ENCODE measurements around the gene MAP2K7.
"Not testable (repeated sequence)": the region's sequence is repeated elsewhere in the genome, so short reads cannot be mapped to it uniquely, and the experiment has no call there.

MAP2K7 gene

GRCh38 chr19:7908742-7909461, 5.2 kb downstream of the MAP2K7 start:
- DNase-seq: no peak

DNA sequence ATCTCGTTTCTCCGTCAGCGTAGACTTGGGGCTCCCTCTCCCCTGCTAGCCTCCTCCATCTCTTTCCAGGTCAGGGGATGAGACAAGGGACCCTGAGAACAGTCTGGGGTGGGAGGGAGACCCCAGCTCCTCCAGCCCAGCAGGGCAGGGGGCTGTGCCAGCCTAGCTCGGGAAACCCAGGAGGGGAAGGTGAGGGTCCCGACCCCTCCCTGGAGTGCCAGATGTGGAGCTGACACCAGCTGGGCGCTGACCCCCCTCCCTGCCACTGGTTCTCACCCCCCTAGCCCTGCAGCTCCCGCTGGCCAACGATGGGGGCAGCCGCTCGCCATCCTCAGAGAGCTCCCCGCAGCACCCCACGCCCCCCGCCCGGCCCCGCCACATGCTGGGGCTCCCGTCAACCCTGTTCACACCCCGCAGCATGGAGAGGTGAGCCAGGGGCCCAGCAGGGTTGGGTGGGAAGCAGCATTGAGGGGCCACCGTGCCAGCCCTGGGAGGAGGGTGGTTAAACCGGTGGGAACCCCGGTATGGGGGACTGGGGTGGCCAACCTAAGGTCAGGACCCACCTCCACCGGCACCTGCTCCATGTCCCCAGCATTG, 5.9 kb downstream of the MAP2K7 start:
- no peak for DNase-seq

- DNase-seq: no peak
Measured at GRCh38 chr19:7910321-7911161, 6.9 kb downstream of the MAP2K7 start.

DNA sequence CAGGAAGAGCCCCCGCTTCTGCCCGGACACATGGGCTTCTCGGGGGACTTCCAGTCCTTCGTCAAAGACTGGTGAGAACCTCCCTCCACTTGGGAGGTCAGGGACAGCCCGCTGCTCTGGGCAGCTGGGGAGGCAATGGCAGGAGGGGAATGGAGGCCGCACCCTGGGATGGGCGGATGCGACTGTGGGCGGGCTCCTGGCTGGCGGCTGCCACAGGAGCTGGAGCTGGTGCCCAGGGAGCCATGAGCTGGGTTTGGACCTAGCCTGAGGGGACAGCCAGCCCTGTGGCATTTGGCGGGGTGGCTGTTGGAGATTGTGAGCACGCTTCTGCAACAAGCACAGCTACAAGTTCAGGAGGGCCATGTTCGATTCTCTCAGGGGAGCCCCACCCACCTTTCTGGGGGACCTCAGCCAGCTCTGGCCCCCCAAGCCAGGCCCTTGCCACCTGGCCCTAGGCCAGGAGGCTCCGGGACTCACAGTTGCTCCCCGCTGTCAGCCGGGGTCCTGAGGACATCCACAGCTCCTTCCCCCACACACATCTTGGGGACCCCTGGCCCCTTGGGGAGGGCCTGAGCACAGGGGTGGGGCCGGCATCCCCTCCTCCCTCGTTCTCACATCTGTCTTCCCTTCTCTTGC, 7.9 kb downstream of the MAP2K7 start:
- no peak for DNase-seq

DNA sequence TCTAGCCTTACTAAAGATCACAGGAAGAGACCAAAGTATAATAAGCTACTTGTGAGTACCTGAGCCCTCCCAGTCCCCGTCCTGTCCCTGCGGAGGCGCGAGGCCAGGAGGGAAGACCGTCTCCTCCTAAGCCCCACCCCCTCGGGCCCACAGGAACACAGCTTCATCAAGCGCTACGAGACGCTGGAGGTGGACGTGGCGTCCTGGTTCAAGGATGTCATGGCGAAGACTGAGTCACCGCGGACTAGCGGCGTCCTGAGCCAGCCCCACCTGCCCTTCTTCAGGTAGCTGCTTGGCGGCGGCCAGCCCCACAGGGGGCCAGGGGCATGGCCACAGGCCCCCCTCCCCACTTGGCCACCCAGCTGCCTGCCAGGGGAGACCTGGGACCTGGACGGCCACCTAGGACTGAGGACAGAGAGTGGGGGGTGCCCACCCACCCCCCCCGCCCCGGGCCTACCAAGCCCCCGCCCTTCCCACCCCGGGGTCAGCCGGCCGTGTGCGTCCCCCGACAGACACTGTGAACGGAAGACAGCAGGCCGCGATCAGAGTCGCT, 8.5 kb downstream of the MAP2K7 start:
- DNase-seq: no peak

DNA sequence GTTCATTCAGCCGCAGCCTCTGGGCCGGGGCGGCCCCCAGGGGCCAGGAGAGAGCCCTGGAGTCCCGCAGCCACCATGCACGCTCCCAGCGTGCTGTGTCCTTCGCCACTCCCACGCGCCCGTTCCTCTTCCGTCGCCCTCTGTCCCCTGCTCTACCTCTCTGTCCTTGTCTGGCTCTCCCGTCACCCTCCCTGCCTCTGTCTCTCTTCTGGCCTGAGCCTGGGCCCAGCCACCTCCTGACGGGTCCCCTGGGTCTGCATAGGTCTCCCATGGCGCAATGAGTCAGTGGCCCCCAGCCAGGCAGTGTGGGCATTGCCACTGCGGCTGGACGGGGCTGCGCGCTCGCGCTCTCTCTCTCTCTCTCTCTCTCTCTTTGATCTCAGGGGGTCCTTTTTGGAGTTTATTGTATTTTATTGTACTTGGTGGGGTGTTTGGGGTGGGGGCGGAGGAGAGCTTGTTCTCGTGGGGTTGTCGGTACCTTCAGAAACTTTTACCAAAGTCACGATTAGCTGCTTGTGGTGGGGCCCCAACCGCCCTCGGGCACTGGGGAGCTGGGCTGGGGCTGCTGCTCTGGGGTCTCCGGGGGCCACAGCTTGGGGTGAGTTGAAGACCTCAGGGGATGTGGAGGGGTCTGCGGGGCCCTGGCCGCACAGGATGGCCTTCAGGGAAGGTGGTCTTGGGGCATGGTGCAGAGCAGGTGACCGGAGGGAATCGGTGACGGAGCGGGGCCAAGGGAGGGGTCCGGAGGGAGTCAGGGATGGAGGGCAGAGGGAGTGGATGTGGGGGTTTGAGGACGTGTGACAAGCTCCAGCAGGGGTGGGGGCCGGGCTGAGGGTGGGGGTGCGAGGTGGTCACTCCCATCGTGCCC, 9.3 kb downstream of the MAP2K7 start:
- DNase-seq: no peak

DNA sequence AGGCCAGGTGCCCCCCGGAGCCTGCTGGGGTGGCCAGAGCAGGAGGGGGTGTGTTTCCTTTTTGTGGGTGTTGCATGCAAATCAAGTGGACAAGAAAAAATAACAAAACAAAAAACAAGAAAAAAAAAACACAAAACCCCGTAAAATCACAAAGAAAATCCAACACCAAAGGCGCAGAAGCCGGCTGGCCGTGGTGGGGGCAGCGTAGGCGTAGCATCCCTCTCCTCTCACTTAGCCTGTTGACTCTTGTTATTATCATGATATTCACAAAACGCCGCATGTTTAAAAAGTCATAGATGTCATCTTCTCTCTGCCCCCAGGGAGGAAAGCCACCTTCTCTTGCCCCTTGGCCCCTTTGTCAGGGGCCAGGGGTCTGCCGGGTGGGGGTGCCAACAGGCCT, 10.0 kb downstream of the MAP2K7 start:
- no peak for DNase-seq

DNA sequence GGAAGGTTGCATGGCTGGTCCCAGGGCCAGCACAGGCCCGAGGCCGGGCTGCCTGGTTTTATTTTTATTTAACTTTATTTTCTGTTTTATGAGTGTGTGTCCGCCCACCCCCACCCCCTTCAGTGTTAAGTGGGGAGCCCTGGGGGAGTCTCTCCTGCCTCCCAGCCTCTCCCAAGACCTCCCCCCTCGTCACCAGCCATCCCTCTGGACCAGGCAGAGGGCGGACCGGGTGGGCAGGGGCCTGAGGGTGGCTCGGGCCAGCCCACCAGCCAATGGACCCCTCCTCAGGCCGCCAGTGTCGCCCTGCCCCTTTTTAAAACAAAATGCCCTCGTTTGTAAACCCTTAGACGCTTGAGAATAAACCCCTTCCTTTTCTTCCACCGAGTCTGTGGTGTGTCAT, 10.4 kb downstream of the MAP2K7 start:
- DNase-seq: no peak

- DNase-seq: no peak
Measured at GRCh38 chr19:7914598-7915045, 10.9 kb downstream of the MAP2K7 start, which contains the start of gene TGFBR3L. Gene TGFBR3L (plus strand): TSS chr19:7914830.

GRCh38 chr19:7915250-7916102, 11.8 kb downstream of the MAP2K7 start:
- DNase-seq: no peak

DNA sequence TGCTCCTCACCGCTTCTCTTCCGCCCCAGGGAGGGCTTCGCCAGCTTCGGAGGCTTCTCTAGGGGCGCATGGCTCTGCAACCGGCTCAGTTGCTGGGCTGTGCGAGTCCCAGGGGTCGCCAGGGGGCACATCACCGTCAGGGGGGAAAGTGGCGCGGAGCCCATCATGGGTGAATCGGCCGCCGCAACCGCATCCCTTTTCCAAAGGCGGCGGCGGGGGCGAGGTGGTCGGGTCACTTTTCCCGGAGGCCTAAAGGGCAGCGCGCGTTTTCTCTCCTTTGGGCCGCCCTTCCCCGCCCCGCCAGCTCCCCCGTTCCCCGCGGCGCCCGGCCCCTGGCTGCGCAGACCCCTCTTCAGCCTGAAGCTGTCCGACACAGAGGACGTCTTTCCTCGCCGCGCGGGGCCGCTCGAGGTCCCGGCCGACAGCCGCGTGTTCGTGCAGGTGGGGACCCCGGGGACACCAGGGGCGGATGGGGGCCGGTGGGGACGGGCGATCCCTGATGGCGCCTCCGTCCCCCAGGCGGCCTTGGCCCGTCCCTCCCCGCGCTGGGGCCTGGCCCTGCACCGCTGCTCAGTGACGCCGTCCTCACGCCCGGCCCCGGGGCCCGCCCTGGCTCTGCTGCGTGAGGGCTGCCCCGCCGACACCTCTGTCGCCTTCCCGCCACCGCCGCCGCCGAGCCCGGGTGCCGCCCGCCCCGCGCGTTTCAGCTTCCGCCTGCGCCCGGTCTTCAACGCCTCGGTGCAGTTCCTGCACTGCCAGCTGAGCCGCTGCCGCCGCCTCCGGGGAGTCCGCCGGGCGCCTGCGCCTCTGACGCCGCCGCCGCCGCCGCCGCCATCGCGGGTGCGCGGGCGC, 12.7 kb downstream of the MAP2K7 start:
- DNase-seq: peak; percentile 39 to 56

- DNase-seq: no peak
Measured at GRCh38 chr19:7916955-7917266, 13.2 kb downstream of the MAP2K7 start.

DNA sequence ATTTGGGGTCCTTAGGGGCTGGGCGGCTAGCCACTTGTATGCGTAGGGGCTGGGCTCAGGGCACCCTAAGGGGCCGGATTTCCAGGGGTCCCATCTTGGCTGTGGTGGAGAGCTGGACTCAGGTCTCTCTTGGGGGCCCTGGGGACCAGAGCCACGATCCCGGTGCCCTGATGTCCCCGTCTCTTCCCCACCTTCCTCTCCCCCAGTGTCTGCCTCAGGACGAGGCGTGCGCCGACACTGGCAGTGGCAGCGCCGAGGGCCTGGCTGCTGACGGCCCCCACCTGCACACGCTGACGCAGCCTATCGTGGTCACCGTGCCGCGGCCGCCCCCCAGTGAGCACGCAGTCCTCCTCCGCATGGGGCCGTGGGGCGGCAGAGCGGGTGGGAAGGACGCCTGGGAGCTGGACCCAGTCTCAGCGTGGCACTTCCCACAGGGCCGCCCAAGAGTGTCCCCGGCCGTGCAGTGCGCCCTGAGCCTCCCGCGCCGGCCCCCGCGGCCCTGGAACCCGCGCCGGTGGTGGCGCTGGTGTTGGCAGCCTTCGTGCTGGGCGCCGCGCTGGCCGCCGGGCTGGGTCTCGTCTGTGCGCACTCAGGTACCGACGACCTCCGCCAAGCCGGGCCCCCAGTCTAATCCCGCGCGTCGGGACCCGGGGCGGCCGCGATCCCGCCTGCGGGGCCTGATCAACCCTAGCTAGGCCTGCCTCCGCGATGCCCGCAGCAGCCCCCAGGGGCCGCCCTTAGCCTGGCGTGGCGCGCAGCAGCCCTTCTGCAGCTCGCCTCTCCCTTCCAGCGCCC, 13.8 kb downstream of the MAP2K7 start:
- peak; percentile 53 to 61 for DNase-seq

DNA sequence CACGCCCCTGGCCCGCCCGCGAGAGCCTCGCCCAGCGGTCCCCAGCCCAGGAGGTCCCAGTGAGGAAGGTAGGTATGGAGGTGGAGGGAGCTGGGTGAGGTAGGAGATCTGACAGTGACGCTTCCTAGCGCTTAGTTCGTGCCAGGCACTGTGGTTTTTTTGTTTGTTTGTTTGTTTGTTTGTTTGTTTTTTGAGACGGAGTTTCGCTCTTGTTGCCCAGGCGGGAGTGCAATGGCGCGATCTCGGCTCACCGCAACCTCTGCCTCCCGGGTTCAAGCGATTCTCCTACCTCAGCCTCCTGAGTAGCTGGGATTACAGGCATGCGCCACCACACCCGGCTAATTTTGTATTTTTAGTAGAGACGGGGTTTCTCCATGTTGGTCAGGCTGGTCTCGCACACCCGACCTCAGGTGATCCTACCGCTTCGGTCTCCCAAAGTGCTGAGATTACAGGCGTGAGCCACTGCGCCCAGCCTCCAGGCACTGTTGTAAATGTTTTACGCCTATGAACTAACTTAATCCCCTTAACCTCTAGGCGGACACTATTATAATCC, 14.5 kb downstream of the MAP2K7 start:
- not testable (repeated sequence) for DNase-seq

DNA sequence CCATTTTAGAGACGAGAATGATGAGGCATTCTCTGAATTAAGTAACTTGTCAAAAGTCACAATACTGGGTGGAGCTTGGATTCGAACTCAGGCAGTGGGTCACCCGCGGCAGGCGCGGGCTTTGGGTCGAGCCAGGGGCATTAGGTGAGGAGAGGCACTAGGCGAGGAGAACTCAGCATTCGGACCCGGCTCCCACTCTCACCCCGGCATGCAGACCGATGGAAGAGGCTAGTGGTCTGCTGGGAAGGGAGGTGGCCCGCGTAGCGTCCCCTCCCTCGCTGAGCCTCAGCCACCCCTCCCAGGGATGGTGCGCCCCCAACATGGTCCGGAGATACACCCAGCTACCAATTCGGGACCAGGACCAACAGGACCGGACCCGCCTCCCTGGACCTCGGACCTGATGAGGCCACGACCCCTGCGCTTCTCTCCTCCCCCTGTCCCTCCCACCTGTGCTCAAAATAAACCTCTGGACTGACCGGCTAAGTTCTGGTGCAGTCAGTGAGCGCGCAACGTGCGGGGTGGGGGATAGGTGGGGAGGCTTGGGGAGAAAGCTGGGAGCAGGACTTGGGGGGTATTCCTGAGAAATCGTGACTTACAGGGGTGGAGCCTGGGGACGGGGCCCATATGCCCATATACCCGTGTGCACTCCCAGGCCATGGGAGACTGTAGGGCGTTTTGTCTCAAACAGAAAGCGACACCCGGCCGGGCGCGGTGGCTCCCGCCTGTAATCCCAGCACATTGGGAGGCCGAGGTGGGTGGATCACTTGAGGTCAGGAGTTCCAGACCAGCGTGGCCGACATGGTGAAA, 15.1 kb downstream of the MAP2K7 start:
- DNase-seq: no peak

- DNase-seq: peak; percentile 95
Measured at GRCh38 chr19:7919610-7920518, 16.2 kb downstream of the MAP2K7 start, which contains the start of gene SNAPC2. Gene SNAPC2 (plus strand): TSS chr19:7920338. CDS start chr19:7920367, 29 bp downstream.

Measured in stimulated activated CD4-positive, alpha-beta T cell treated with anti-CD3 and anti-CD28 coated beads, Interleukin-4, amount 100 ng/mL, for 4 hours (primary cell).